GM11168 (cell line): ENCODE data around the gene SGCD.
"Not testable (repeated sequence)": the region's sequence is repeated elsewhere in the genome, so short reads cannot be mapped to it uniquely, and the experiment has no call there.

Experiments
- in situ Hi-C: fragments of 300-500 bp; cut with MboI; formaldehyde crosslinking; loops from one replicate; pipeline ENCODE4 v1.12.0; 2022; ENCODE audit warnings: low sequenced_read_pairs; ENCODE audit not compliant: unreplicated experiment

SGCD gene

GRCh38 chr5:156598964-156599363 lies 272.0 kb downstream of the SGCD start:
- in situ Hi-C loops, result no loop called here

- in situ Hi-C loops, result not testable (repeated sequence)
These were observed 283.6 kb downstream of the SGCD start for GRCh38 chr5:156610582-156610981.

- in situ Hi-C loops, result no loop called here
These were observed 288.9 kb downstream of the SGCD start for GRCh38 chr5:156615901-156616300.

GRCh38 chr5:156617426-156617825 lies 290.5 kb downstream of the SGCD start:
- in situ Hi-C loops, result no loop called here

GRCh38 chr5:156618601-156619000 lies 291.6 kb downstream of the SGCD start:
- in situ Hi-C loops, result no loop called here

- in situ Hi-C loops, result no loop called here
These were observed 294.8 kb downstream of the SGCD start for GRCh38 chr5:156621719-156622118.

GRCh38 chr5:156623381-156624040 lies 296.5 kb downstream of the SGCD start:
- in situ Hi-C loops, result no loop called here

- in situ Hi-C loops, result no loop called here
These were observed 297.7 kb downstream of the SGCD start for GRCh38 chr5:156624686-156625085.

- in situ Hi-C loops, result no loop called here
These were observed 301.5 kb downstream of the SGCD start for GRCh38 chr5:156628421-156628820.

- in situ Hi-C loops, result no loop called here
These were observed 304.0 kb downstream of the SGCD start for GRCh38 chr5:156631005-156631404.

- in situ Hi-C loops, result no loop called here
These were observed 307.3 kb downstream of the SGCD start for GRCh38 chr5:156634301-156634700.

GRCh38 chr5:156640691-156641241 lies 313.8 kb downstream of the SGCD start:
- in situ Hi-C loops, result no loop called here

- in situ Hi-C loops, result no loop called here
These were observed 314.7 kb downstream of the SGCD start for GRCh38 chr5:156641686-156642085.

GRCh38 chr5:156647034-156647451 lies 320.1 kb downstream of the SGCD start:
- in situ Hi-C loops, result no loop called here

GRCh38 chr5:156654444-156654843 lies 327.5 kb downstream of the SGCD start:
- in situ Hi-C loops, result no loop called here

- in situ Hi-C loops, result no loop called here
These were observed 328.8 kb downstream of the SGCD start for GRCh38 chr5:156655732-156656131.

- in situ Hi-C loops, result not testable (repeated sequence)
These were observed 337.9 kb downstream of the SGCD start for GRCh38 chr5:156664832-156665231.

- in situ Hi-C loops, result not testable (repeated sequence)
These were observed 339.7 kb downstream of the SGCD start for GRCh38 chr5:156666686-156667085.

GRCh38 chr5:156667616-156668015 lies 340.7 kb downstream of the SGCD start:
- in situ Hi-C loops, result no loop called here

- in situ Hi-C loops, result no loop called here
These were observed 342.5 kb downstream of the SGCD start for GRCh38 chr5:156669416-156669815.

- in situ Hi-C loops, result no loop called here
These were observed 343.7 kb downstream of the SGCD start for GRCh38 chr5:156670615-156671014.

- in situ Hi-C loops, result no loop called here
These were observed 348.4 kb downstream of the SGCD start for GRCh38 chr5:156675395-156675794.
